ENCODE data around the gene HRH2.

DNA sequence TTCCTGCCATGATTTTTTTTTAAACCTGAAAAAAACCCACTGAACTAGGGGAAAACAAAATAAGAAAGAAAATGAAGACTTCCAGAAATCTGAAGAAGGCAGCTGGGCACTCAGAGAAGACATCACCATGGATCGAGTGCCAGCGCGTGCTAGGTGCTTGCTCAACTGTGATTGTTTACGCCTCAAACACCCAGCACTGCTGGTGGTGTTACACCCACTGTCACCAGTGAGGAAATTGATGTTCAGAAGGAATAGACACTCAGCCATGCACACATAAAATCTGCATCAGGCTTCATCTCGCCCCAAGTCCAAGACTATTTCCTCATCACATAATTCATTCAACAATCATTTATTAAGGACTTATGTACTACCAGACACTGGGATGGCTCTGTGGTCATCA, 82.1 kb downstream of the HRH2 start:
- TF ChIP-seq, protein P1, sequence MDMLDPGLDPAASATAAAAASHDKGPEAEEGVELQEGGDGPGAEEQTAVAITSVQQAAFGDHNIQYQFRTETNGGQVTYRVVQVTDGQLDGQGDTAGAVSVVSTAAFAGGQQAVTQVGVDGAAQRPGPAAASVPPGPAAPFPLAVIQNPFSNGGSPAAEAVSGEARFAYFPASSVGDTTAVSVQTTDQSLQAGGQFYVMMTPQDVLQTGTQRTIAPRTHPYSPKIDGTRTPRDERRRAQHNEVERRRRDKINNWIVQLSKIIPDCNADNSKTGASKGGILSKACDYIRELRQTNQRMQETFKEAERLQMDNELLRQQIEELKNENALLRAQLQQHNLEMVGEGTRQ (CRISPR knock-in tag; IDR thresholded peaks at IDR 0.05), result no peak
- TF ChIP-seq, protein P2, sequence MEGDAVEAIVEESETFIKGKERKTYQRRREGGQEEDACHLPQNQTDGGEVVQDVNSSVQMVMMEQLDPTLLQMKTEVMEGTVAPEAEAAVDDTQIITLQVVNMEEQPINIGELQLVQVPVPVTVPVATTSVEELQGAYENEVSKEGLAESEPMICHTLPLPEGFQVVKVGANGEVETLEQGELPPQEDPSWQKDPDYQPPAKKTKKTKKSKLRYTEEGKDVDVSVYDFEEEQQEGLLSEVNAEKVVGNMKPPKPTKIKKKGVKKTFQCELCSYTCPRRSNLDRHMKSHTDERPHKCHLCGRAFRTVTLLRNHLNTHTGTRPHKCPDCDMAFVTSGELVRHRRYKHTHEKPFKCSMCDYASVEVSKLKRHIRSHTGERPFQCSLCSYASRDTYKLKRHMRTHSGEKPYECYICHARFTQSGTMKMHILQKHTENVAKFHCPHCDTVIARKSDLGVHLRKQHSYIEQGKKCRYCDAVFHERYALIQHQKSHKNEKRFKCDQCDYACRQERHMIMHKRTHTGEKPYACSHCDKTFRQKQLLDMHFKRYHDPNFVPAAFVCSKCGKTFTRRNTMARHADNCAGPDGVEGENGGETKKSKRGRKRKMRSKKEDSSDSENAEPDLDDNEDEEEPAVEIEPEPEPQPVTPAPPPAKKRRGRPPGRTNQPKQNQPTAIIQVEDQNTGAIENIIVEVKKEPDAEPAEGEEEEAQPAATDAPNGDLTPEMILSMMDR (IDR thresholded peaks at IDR 0.05), result no peak
- no peak for TF ChIP-seq GTF2I (CRISPR knock-in tag; conservative IDR thresholded peaks at IDR 0.05)
- TF ChIP-seq, protein P3, sequence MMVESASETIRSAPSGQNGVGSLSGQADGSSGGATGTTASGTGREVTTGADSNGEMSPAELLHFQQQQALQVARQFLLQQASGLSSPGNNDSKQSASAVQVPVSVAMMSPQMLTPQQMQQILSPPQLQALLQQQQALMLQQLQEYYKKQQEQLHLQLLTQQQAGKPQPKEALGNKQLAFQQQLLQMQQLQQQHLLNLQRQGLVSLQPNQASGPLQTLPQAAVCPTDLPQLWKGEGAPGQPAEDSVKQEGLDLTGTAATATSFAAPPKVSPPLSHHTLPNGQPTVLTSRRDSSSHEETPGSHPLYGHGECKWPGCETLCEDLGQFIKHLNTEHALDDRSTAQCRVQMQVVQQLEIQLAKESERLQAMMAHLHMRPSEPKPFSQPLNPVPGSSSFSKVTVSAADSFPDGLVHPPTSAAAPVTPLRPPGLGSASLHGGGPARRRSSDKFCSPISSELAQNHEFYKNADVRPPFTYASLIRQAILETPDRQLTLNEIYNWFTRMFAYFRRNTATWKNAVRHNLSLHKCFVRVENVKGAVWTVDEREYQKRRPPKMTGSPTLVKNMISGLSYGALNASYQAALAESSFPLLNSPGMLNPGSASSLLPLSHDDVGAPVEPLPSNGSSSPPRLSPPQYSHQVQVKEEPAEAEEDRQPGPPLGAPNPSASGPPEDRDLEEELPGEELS (CRISPR knock-in tag; IDR thresholded peaks at IDR 0.05), result no peak
- TF ChIP-seq SMAD3 (CRISPR knock-in tag; IDR thresholded peaks at IDR 0.05; ENCODE audit: borderline replicate concordance), result no peak

Measured in WTC11 (cell line).